A673 (cell line): Measurements from ENCODE around the gene PGC.

Source experiments
- CTCF ChIP-seq: fragments of 300-800, 200-600 bp; sonication (generic); conservative IDR thresholded peaks from 2 replicates; pipeline ENCODE4 v1.5.1; 2017; ENCODE audit warnings: low read depth, mild to moderate bottlenecking, antibody characterized with exemption, low read length, moderate library complexity, mixed read lengths
- EZH2 ChIP-seq: fragments of 200-600 bp; sonication (generic); IDR thresholded peaks from 2 replicates; pipeline ENCODE4 v1.6.1; 2017; ENCODE audit warnings: borderline replicate concordance, low read depth, mild to moderate bottlenecking, mixed read lengths, antibody characterized with exemption, low read length; ENCODE audit not compliant: poor library complexity, severe bottlenecking

- TF ChIP-seq CTCF (no peak), EZH2 (no peak)
These were observed 9.5 kb downstream of the PGC start for GRCh38 chr6:41737591-41738130.
